SIG-M5 treated with dmso at 0.1 percent for 504 hours (cell line): ENCODE data around the gene PCP4.
A peak's percentile ranks its signal among the peaks of the same experiment; 100 is the strongest.
"Not testable (repeated sequence)": the region's sequence is repeated elsewhere in the genome, so short reads cannot be mapped to it uniquely, and the experiment has no call there.

ENCODE experiments used
- DNase-seq: peaks from one replicate; lab custom pipeline; 2025; ENCODE audit not compliant: unreplicated experiment; lab: John Stamatoyannopoulos, UW

Gene PCP4

DNA sequence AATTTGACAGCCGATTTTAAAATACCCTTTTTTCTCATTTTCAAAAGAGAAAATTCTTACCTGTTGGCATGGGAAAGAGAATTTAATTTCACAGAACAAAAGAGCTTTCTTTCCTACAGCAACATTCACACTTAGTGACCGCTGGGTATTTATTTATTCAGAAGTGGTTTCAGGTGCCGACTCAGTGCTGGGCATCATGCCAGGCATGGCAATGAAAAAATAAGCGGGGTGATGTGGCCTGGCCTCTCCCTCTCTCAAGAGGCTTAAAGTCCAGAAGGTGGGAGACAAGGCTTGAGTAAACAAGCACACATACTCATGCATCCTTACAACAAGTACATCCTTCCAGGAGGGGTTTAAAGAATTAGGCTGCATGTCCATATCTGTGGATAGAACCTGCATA is 4.1 kb upstream of the PCP4 start:
- DNase-seq = peak; percentile 39

DNA sequence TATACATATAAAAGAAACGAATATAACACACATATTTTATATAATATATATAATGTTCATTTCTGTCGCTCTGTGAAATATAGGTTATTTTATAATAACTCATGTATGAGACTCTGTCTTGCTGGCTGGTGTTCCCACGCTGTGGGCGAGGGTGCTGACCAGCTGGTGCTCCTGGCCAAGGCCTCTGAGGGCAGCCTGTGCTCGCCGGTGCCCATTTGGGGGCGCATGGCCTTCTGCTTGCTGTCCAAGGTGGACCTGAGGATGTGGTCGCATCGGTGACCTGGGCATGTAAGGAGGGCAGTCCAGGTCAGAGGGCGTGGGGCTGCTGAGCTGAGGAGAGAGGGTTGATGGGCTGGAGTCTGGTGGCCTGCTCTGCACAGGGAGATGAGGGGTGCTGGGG is 1.1 kb upstream of the PCP4 start:
- DNase-seq = no peak

DNA sequence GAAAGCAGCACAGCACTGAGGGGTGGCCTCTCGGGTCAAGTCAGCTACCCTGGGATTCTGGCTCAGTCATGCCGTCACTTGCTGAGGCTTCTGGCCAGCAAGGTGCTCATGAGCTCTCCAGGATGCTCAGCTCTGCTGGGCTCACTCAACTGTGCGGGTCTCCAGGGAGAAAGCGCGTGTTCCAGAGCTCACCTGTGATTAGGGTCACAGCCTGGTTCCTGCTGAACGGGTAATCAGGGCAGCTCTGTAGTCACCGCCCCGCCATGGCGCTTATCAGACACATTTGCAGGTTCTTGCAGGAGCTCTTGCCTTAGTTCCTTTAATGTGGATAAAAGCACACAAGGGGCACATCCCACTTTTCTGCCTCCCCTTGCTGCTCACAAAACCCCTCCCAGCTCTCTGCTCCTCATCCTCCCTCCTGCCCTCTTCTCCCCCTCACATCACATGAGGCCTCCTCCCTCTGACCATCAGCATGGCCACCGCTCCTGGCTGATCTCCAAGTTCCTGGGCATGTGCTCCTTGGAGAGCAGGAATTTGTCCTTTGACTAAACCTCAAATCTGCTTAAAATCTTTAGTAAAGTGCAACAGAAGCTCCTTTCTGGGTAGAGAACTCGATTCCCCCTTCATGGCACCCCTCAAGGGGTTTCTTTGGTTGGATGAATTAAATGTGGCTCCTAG is 2.0 kb downstream of the PCP4 start:
- no peak for DNase-seq

DNA sequence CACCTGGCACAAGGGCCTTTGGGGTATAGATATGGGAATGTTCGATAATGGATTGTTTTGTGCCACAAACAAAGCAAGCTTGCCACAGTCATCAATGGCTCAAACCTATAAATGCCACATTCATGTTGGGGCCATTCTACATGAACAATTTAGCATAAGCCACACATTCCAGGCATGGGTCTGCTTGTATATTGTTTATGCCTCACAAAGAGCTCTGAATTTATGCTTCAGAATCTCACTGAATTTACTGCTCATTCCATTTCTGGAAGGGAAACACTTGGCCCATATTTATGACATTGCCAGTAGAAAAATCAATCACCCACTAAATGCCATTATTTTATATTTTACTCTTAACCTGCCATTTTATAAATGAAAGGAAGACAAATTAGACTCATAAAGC is 6.4 kb downstream of the PCP4 start:
- no peak for DNase-seq

DNA sequence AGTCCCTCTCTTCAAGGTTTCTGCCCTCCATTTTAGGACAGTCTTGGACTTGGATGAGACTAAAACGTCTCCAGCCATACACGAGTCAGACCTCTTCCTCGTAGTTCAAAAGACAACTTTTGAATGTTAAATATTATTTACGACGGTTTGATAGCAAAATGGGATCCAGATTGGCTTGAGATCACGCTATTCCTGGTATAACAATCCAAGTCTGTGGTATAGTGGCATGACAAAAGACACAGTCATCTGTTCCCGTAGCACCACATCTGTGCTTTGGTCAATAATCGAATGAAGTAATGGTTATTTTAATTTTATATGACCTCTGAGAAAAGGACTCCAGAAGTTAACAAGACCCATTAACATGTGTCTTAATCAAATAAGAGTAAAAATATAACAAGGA is 7.0 kb downstream of the PCP4 start:
- DNase-seq = no peak

DNA sequence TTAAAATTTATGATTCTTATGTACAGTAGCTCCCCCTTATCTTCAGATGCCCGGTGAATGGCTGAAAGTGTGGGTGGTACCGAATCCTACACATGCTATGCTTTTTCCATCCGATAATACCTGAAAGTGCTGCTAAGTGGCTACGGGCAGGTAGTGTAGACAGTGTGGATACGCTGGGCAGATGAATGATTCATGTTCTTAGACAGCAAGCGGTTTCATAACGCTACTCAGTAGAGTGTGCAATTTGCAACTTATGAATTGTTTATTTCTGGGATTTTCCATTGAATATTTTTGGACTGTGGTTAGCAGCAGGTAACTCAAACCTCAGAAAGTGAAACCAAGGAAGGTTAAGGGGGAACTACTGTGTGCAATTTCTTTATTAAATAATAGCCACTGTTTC is 7.5 kb downstream of the PCP4 start:
- no peak for DNase-seq

DNA sequence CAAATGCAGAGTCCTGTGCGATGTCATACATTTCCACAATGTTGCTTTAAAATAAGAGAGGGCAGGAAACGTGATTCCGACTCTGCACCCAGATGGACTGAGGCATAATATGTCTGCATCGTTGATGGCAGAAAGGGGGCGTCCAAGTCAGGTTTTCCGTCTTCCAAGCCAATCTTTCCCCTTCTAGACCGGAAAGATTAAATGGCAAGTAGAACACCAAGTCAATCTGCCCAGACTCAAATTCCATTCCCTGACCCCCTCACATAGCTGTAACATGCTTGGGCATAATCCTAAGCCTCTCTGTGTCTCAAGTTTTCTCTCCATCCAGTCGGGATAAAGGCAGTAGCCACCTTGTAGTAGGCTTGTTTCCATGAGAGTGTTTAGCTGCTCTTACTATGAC is 14.4 kb downstream of the PCP4 start:
- no peak for DNase-seq

DNA sequence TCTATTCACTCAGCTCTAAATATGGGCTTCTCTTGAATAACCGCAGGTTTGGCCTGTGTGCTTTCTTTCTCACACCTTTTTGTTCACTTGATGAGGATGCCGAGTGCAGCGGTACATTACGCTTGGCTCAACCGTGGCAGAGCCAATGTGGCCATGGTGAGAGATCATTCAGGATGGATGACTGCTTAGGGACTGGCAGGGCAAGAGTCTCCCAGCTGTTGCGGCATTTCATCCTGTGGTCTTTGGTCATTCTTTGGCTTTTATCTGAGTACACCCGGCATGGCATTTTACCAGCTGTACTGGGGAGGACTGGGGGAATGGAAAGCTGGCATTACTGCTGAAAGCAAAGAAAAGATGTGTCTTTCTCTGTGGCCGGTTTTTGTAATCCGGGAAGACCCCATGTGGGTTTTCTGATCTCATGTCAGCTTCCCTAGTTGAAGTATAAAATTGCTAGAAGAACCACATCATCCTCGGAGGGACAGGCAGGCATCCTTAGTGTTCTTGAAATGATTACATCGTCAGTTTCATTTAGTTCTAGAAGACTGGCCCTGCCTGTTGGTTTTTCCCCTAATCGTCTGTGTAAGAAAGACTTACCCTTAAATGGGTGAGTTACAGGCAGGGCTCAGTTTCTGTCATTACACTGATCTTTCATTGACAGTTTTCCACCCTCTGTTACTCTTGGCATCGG is 15.1 kb downstream of the PCP4 start:
- no peak for DNase-seq

DNA sequence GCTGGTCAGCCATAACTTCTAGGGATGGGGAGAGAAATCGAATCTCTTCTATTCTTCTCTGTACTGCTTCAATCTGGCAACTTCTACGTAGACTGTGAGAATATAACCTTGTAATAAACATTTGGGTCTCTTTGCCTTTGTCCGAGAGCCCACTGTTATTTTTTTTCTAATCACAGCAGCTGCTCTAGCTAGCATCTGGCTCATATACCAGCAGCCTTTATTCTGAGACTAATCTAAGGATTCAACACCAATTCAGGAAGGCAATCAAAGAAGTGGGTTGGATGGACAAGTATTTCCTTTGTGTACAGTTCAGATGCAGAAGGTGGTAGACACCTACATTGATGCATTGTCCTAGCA is 15.6 kb downstream of the PCP4 start:
- no peak for DNase-seq

DNA sequence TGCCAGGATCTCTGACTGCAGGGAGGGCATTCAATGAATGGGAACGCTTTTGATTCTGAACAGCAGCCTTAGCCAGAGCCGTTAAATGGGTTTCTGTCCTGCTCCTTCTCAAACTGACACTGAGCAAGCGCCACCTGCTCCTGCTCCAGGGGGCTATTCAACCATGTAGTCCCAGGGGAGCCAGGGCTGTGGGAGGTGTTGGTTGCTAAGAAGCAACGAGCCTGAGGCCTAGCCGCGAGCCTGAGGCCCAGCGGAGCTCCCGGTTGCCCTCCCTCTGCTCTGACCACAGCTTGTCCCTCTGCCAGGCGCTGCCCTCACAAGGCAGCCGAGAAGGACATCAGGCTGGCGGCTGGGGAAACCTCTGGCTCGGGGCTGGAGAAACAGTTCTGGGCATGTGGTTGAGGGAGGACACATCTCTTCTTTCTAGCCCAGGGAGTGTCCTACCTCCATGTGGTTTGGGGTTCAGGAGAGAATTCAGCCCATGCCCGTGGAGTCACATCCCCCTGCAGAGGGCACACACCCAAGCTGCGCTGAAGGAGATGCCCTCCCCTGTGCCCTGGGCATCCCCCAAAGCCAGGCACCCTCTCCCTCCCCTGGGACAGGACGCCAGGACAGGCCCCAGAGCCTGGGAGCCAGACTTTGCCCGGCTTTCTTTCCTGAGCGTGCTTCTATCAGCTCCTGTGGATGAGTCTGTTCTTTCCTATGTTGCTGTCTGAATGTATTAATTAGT is 18.0 kb downstream of the PCP4 start:
- DNase-seq = no peak

DNA sequence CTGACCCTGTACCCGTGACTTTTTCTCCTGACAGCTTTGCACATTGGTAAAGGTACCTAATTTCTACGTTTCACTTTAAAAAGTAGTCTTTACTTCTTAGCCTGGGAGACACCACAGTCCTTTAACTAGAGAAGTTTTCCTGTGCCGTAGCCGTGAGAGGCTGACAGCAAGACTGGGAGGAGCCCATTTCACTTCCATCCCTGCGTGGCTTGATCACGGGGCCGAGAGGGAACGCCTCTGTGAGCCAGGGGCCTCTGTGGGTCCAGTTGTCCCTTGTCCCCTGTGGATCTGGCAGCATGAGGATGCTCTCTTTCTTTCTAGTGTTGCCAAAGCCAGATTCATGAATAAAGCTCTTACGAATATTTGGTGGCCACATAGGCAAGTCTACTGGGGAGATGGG is 21.6 kb downstream of the PCP4 start:
- DNase-seq = no peak

DNA sequence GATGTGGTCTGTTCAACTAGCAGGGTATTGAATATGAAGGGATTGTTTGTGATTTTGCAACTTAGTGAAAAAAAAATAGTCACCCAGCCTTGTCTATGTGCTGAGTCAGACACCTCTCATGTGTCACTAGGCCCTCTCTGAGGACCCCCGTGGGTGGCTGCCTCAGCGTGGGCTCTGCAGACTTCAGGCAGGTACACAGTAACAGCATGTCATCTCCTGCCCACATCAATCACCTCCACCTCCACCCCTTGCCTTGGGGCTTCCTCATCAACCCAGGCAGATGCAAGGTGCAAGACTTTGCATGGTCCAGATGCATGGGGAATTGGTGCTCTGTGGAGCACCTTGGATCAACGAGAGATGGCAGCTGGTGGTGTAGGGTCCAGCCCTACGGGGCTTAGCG is 23.9 kb downstream of the PCP4 start:
- no peak for DNase-seq

DNA sequence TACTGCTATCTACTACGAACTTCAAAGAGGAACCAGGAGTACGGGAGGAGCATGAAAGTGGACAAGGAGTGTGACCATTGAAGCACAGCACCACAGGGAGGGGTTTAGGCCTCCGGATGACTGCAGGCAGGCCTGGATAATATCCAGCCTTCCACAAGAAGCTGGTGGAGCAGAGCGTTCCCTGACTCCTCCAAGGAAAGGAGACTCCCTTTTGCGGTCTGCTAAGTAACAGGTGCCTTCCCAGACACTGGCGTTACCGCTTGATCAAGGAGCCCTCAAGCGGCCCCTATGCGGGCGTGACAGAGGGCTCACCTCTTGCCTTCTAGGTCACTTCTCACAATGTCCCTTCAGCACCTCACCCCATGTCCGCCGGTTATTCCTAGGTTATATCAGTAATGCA is 24.6 kb downstream of the PCP4 start:
- not testable (repeated sequence) for DNase-seq

DNA sequence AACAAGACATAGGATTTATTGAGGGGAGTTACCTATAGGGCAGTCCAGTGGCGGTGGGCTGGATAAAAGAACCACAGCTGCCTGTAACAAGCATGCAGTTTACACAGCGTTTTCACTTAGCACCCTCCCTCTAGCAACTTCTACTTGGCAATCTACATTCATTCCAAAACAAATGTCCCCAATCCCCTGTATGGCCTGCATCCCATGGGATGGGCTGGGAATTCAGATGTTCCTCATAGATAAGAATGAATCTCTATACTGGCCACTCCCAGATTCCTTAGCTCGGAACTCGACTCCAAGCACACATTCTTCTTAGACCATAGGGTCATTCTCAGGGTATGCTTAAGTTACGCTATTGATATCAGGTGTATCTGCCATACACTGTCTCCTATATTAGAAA is 33.3 kb downstream of the PCP4 start:
- DNase-seq = no peak

DNA sequence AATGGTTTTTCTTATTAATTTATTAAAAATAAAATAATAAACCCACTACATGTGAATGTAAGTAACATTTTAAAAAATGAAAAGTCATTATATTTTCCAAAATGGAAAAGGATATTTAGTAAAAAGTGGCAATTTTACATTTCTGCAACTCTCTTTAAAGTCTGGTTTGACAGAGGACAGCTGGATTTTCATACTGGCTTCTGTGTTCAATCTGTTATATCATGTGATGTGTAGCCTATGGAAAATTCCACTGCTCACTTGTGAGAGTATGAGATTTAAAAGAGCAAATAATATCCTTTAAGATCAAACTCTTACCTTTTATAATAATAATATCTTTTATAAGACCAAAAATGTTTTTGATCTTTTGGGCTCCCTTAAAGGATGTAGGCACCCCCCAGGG is 33.7 kb downstream of the PCP4 start:
- DNase-seq = no peak

DNA sequence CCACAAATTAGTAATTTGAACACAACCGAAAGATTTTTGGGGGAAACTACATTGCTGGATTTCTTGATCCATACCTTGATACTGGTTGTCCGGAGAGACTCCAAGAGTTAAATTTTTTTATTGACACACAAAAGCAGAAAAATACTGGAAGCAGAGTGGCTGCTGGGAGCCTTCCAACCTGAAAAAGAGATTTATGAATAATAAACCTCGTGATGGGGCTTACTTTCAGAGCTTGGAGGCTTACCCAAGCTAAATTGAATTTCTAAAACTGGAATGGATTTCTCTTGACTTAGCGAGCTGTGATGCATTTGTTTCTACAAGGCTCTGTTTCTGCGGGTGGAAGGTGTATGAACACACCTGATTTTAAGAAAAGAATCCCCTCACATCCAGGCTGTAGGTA is 35.7 kb downstream of the PCP4 start:
- DNase-seq = no peak

DNA sequence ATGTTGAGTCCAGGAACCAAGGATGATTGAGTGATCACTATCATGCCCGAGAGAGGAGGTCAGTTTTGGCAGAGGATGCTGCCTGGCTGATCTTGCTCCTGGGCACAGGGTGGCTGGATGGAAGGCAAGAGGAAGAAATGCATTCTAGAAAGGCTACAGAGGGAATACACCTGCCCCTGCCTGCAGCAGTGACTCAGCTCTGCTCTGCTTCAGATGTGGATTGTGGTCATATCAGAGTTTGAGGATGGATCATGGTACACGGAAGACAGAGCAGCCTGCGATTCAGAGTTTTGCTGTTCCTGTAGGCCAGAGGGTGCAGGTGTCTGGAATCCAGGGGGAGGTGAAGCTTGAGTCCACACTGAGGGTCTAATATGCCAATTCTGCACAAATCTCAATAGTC is 37.2 kb downstream of the PCP4 start:
- no peak for DNase-seq

DNA sequence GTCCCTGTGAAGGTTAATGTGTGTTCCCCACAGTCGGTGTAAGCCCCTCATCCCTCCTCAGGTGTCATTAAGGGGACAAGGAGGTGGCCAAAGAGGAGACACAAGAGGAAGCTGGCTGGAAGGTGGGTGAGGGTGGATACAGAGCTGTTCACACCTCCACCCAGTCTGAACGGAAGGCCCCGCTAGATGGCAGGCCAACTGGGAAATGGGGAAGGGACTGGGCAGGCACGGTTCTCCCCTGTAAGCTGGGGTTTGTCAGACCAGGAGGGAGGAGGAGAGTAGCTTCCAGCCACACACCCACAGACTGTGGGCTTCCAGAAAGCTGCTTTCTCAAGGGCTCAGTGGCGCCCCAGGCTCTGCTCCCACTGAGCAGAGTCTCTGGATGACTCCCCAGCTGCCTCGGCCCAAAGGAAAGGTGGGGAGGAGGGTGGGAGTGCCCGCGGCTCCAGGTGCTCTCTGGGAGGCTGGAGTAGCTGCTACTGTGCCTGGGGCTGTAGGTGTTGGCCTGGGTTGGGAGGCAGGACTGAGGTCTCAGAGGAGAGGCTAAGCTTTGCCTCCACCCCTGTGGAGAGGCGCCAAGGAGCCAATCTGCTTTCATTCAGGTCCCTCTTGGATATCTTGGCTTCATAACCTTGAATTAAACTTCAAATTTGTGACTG is 41.2 kb downstream of the PCP4 start:
- no peak for DNase-seq

DNA sequence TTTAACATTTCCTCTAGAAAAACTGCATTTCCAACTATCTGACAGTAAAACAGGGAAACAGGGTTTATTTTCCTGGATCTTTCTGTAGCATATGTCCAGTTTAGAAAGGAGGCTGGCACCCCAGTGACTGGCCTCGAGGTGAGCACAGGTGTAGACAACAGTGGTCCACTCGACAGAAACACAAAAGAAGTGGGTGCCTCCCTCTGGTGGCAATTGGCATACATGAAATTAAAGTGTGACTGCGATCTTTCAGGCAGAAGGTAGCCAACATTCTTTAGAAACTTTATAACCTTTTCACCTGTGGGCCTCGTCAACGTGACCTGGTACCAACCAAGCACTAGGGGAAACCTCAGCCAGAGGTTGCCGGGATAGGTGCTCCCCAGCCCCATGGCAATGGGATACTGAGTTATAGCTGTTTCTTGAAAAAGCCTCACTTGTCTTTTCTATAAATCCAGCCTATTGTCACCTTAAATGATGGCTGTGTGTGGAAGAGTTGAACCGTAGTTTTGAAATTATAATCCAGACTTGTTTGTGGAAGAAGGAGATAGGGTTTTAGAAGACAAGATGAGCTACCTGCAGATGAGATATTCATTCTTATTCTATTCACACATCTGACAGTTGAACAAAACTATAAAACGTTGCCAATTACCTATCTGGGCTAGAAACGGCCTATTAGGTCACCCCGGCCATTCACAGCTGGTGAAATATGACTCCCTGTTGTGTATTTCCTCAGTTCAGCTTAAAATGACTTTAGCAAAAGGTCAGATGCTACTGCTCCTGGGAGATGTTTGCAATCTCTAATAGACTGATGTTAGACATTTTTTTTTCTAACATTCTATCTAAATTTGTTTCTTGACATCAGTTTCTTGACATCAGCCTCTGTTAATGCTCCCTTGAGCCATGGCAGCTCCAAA is 44.3 kb downstream of the PCP4 start:
- peak; percentile 24 for DNase-seq

DNA sequence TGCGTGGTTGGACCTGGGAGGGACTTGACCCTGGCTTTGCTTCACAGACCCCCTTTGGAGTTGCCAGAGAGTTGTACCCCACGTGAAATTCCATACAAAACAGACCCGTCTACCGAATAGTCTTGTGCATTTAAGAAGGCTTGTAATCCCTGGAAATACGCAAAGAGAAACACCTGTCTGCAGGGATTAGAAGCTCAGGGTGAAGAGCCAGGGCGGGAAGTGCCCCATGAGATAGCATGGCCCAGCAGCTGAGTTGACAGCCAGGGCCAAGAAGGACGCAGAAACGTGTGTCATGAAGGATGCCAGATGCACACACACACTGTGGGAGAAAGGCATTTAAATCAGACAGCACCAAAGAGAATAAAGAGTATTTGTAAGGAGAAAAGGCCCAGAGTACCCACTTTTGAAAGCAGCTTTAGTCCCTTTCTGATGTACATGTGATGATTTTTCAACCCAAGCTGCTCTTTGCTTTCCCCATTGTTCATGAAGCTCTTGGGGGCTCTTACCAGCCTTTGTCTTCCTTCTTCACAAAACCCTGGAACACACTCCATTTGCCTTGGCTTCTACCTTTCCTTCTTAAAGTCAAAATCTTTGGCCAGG is 46.6 kb downstream of the PCP4 start:
- no peak for DNase-seq

DNA sequence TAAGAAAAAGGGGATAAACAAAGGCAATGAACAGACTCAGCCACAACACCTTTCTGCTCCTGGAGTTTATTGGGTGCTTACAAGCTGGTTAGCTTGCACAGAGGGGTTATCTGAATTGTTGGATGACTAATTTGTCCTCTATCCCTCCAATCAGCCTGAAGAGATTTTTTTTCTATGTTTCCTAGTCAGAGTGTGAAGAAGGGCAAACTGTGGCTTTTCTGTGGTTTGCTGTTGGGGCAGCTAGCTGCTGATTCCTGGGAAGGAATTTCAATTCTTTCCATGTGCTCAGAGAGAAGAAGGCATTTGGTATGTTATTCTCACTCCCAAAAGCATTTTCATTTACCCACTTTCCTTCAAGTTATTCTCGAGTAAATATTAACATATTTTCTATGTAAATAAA is 48.6 kb downstream of the PCP4 start:
- no peak for DNase-seq
